A549 (cell line): ENCODE data around the gene TMIGD2. TPM values are rescaled to one million over a fixed set of nuclear protein-coding genes. Genes with fewer than 3 reads are reported as not detected.
"Not testable (repeated sequence)": the region's sequence is repeated elsewhere in the genome, so short reads cannot be mapped to it uniquely, and the experiment has no call there.

Source experiments
- ATAC-seq, 2 experiments: fragments of 200-7000 bp in 1 of 2; fragments of >200 bp in 1 of 2; cut with Nextera tagmentation in 1 of 2; cut with Tn5 transposase in 1 of 2; 3 replicates each; pipeline versions ENCODE4 v1.8.0 to v1.9.1; 2018 to 2020; ENCODE audit warnings: mild to moderate bottlenecking in 1 of 2, moderate library complexity in 1 of 2
- CTCF ChIA-PET: fragments of 300-600 bp; sonication (Branson Sonifier 250); formaldehyde crosslinking; extraction: SDS; loops from one replicate; lab custom pipeline; 2021; ENCODE audit warnings: antibody characterized with exemption, inconsistent platforms; lab: Yijun Ruan, JAX
- POLR2A ChIA-PET: fragments of 350-600 bp; formaldehyde crosslinking; extraction: SDS; loops from one replicate; lab custom pipeline; 2021; ENCODE audit warnings: antibody characterized with exemption, inconsistent platforms; lab: Yijun Ruan, JAX
- DNase-seq, 2 experiments: peaks; one replicate each; pipeline versions ENCODE4 v3.0.0 to v3.0.0-alpha.2; 2011 to 2016; ENCODE audit warnings: low read depth in 1 of 2, low spot score in 1 of 2
- FAIRE-seq: peaks from 2 replicates; lab custom pipeline; 2011; peaks lifted over from hg19 to GRCh38; lab: Jason Lieb, UNC
- H3K27ac ChIP-seq, 2 experiments: fragments of >200 bp; sonication (Bioruptor Twin); formaldehyde crosslinking; 3 replicates each; pipeline ENCODE4 v1.5.1; 2016 to 2017
- H3K4me1 ChIP-seq: fragments of >200 bp; sonication (Bioruptor Twin); formaldehyde crosslinking; 3 replicates; pipeline ENCODE4 v1.6.1; 2016
- H3K4me2 ChIP-seq: fragments of >200 bp; sonication (Bioruptor Twin); formaldehyde crosslinking; 3 replicates; pipeline ENCODE4 v1.6.1; 2016
- H3K4me3 ChIP-seq: fragments of >200 bp; sonication (Bioruptor Twin); formaldehyde crosslinking; 3 replicates; pipeline ENCODE4 v1.5.1; 2016
- H3K9me3 ChIP-seq: fragments of >200 bp; sonication (Bioruptor Twin); formaldehyde crosslinking; 3 replicates; pipeline ENCODE4 v1.6.1; 2016
- BCL3 ChIP-seq: fragments of >200 bp; sonication (Bioruptor Twin); formaldehyde crosslinking; IDR thresholded peaks from 3 replicates; pipeline ENCODE4 v1.6.1; 2016
- BHLHE40 ChIP-seq: IDR thresholded peaks from 2 replicates; pipeline ENCODE4 v1.6.1; 2012; ENCODE audit warnings: low read depth, low read length, inconsistent platforms
- CTCF ChIP-seq: fragments of >200 bp; sonication (Bioruptor Twin); formaldehyde crosslinking; IDR thresholded peaks from 3 replicates; pipeline ENCODE4 v1.5.1; 2016
- E2F6 ChIP-seq: IDR thresholded peaks from 2 replicates; pipeline ENCODE4 v1.6.1; 2012; ENCODE audit warnings: low read depth, borderline replicate concordance
- EHMT2 ChIP-seq: fragments of 200-600 bp; sonication (generic); IDR thresholded peaks from 2 replicates; pipeline ENCODE4 v1.6.1; 2016; ENCODE audit warnings: antibody characterized with exemption, low read depth, mild to moderate bottlenecking, moderate library complexity
- FOXS1 ChIP-seq: fragments of 250-450 bp; sonication (Bioruptor Pico); IDR thresholded peaks from 2 replicates; pipeline ENCODE4 v1.5.0; 2020; ENCODE audit warnings: mild to moderate bottlenecking, moderate library complexity
- HOXB5 ChIP-seq: fragments of 250-450 bp; sonication (Bioruptor Pico); IDR thresholded peaks from 2 replicates; pipeline ENCODE4 v1.5.0; 2020; ENCODE audit warnings: mild to moderate bottlenecking, moderate library complexity
- JUNB ChIP-seq: fragments of >200 bp; sonication (Bioruptor Twin); formaldehyde crosslinking; IDR thresholded peaks from 2 replicates; pipeline ENCODE4 v1.6.1; 2016
- KDM1A ChIP-seq: fragments of 200-600 bp; sonication (generic); IDR thresholded peaks from 2 replicates; pipeline ENCODE4 v1.6.1; 2016; ENCODE audit warnings: low read depth, mild to moderate bottlenecking
- MYC ChIP-seq: IDR thresholded peaks from 2 replicates; pipeline ENCODE4 v1.6.1; 2012; ENCODE audit warnings: mild to moderate bottlenecking, inconsistent platforms, low read length, improper control_type of control experiment, borderline replicate concordance
- POLR2A ChIP-seq: IDR thresholded peaks from 2 replicates; pipeline ENCODE4 v1.6.1; 2012; ENCODE audit warnings: mild to moderate bottlenecking, low read length
- REST ChIP-seq: fragments of 200-600 bp; sonication (generic); IDR thresholded peaks from 2 replicates; pipeline ENCODE4 v1.6.1; 2016; ENCODE audit warnings: antibody characterized with exemption, mild to moderate bottlenecking, moderate library complexity
- SMC3 ChIP-seq: fragments of >200 bp; sonication (Bioruptor Twin); formaldehyde crosslinking; IDR thresholded peaks from 3 replicates; pipeline ENCODE4 v1.6.1; 2018; ENCODE audit warnings: inconsistent platforms
- SREBF2 ChIP-seq: fragments of 450-650 bp; IDR thresholded peaks from 2 replicates; pipeline ENCODE4 v1.6.1; 2014; ENCODE audit warnings: mild to moderate bottlenecking, moderate library complexity
- TP53 ChIP-seq: fragments of 250-450 bp; sonication (Bioruptor Pico); IDR thresholded peaks from 2 replicates; pipeline ENCODE4 v1.5.0; 2021; ENCODE audit warnings: mild to moderate bottlenecking, moderate library complexity
- ZFP36 ChIP-seq: fragments of 450-650 bp; IDR thresholded peaks from 2 replicates; pipeline ENCODE4 v1.6.1; 2014; ENCODE audit warnings: borderline replicate concordance; ENCODE audit not compliant: partially characterized antibody
- ZNF302 ChIP-seq: fragments of 250-450 bp; sonication (Bioruptor Pico); IDR thresholded peaks from 2 replicates; pipeline ENCODE4 v1.9.0; 2021; ENCODE audit warnings: inconsistent platforms, mild to moderate bottlenecking, moderate library complexity
- WGBS: methylation state at CpG from one replicate; pipeline ENCODE4 v1.1.6; 2017; ENCODE audit errors: missing lambda C conversion rate; 5-methylcytosine and 5-hydroxymethylcytosine counted together
- polyA plus RNA-seq, 4 experiments: library from polyadenylated mRNA; depleted of rRNA in 3 of 4; stranded (reverse); fragments of >200 nt; fragmentation: RNase III in 1 of 4; extraction: RNeasy Plus Mini Kit Qiagen cat#74134 plus additional on column Dnase treatment in 1 of 4; gene quantifications; 2 replicates in 3 of 4; 3 replicates in 1 of 4; pipeline ENCODE4 v1.2.3, GENCODE V29; 2011 to 2017

The TMIGD2 gene
- polyA plus RNA-seq, 2 of the 4 experiments (the other 2 are of a cell fraction), result not detected

GRCh38 chr19:4277191-4277696 is 24.9 kb downstream of the TMIGD2 start:
- TF ChIP-seq SREBF2 (no peak), EHMT2 (no peak), CTCF (no peak)
- FAIRE-seq, result no peak
- CTCF ChIA-PET, result interaction anchor here (1.3 to 5.0 kb wide), 2 partner anchors 10 to 75 kb away, joined by 8 to 35 read pairs; no protein-coding TSS in a partner anchor

GRCh38 chr19:4274321-4274686 is 27.9 kb downstream of the TMIGD2 start:
- H3K9me3 ChIP-seq, H3K27ac ChIP-seq, ATAC-seq, H3K4me1 ChIP-seq, H3K4me3 ChIP-seq, H3K4me2 ChIP-seq, FAIRE-seq, DNase-seq: not testable (repeated sequence)
- CTCF ChIA-PET, result interaction anchor here (0.6 to 5.0 kb wide), 2 partner anchors 7 to 251 kb away, joined by 5 to 35 read pairs; no protein-coding TSS in a partner anchor
- 92% methylated on average over 4 of the region's 6 CpGs for WGBS
- POLR2A ChIA-PET, result interaction anchor here (0.7 kb wide), 1 partner anchor 256 kb away, joined by 4 read pairs; no protein-coding TSS in a partner anchor

More at GRCh38 chr19:4277191-4277696, 24.9 kb downstream of the TMIGD2 start:
- Histone ChIP-seq H3K9me3 (no peaks in the 10 kb centered on the region), H3K4me2 (no peak overlapping the region), H3K27ac (no peak overlapping the region), H3K4me3 (no peak overlapping the region), H3K4me1 (peaks cover 2% of the 10 kb centered on the region; the same call in 1 of the 3 replicates)
- WGBS, result 55% methylated on average over 15 of the region's 16 CpGs
- no peak for DNase-seq
- ATAC-seq, result no peak
- POLR2A ChIA-PET, result no interaction called here

- 90% methylated on average over 3 of the region's 10 CpGs for WGBS
- FAIRE-seq (no peak), ATAC-seq (0 out of 6 replicates have a peak, but pooled peaks of 1 of the 2 experiments have one; percentile 20), DNase-seq (no peak)
- H3K4me2 ChIP-seq, result no peak overlapping the region
- H3K4me3 ChIP-seq, result no peak overlapping the region
- no peaks in the 10 kb centered on the region for H3K9me3 ChIP-seq
- no peak overlapping the region for H3K27ac ChIP-seq
- ChIA-PET POLR2A (no interaction called here), CTCF (interaction anchor here (0.6 to 1.5 kb wide), 2 partner anchors 75 to 252 kb away, joined by 3 read pairs; no protein-coding TSS in a partner anchor)
- no peaks in the 10 kb centered on the region for H3K4me1 ChIP-seq
- TF ChIP-seq BHLHE40, result no peak
These were observed 29.3 kb downstream of the TMIGD2 start for GRCh38 chr19:4272894-4273293.

GRCh38 chr19:4268816-4269430 is 33.3 kb downstream of the TMIGD2 start:
- DNase-seq (no peak), ATAC-seq (0 out of 6 replicates have a peak, but pooled peaks of 1 of the 2 experiments have one; percentile 15)
- CTCF ChIA-PET, result interaction anchor here (0.7 to 5.5 kb wide), 9 partner anchors 8 to 180 kb away, joined by 3 to 47 read pairs (median 5); partner anchors contain the start of gene YJU2
- H3K9me3 ChIP-seq, result no peaks in the 10 kb centered on the region
- 79% methylated on average over 10 of the region's 13 CpGs for WGBS
- no peak for TF ChIP-seq TP53
- no peak for TF ChIP-seq E2F6
- TF ChIP-seq JUNB, result no peak
- TF ChIP-seq ZFP36, result no peak
- TF ChIP-seq KDM1A, result no peak
- no peak for TF ChIP-seq HOXB5
- no peak for TF ChIP-seq FOXS1 (CRISPR knock-in tag)
- TF ChIP-seq SMC3, result no peak
- no peak for TF ChIP-seq REST
- no peak for TF ChIP-seq ZNF302 (CRISPR knock-in tag)
- no peak for TF ChIP-seq POLR2A
- TF ChIP-seq BCL3, result no peak
- TF ChIP-seq MYC, result no peak
- TF ChIP-seq, all 56 proteins: peak for 0
- no peak for FAIRE-seq
- Histone ChIP-seq H3K4me1 (no peaks in the 10 kb centered on the region), H3K4me3 (no peak overlapping the region), H3K4me2 (no peak overlapping the region), H3K27ac (no peak overlapping the region)
- POLR2A ChIA-PET, result no interaction called here
